Ovary (tissue), 3 donors: ENCODE measurements around the gene XPO1.

Source experiments
- CTCF ChIP-seq, 3 donors: fragments of 450-650 bp in 2 of 3; fragments of 200-600 bp in 1 of 3; IDR thresholded peaks; one replicate each; pipeline versions ENCODE4 v1.5.1 to v1.8.0; 2016 to 2022; ENCODE audit warnings: antibody characterized with exemption in 3 of 3, mild to moderate bottlenecking in 1 of 3
- POLR2A ChIP-seq: fragments of 450-650 bp; IDR thresholded peaks from one replicate; pipeline ENCODE4 v1.6.1; 2017; ENCODE audit warnings: antibody characterized with exemption, mild to moderate bottlenecking, moderate library complexity
- donor health status: DM: no; HTN: no; CAD: no.

GRCh38 chr2:61437170-61437569, 101.0 kb downstream of the XPO1 start:
- TF ChIP-seq POLR2A = no peak
- TF ChIP-seq CTCF (IDR thresholded peaks at IDR 0.05) = no peak
